ENCODE results near the gene U2AF1L4. TPM values are rescaled to one million over a fixed set of nuclear protein-coding genes. Genes with fewer than 3 reads are reported as not detected.
A peak's percentile ranks its signal among the peaks of the same experiment; 100 is the strongest.
"Not testable (repeated sequence)": the region's sequence is repeated elsewhere in the genome, so short reads cannot be mapped to it uniquely, and the experiment has no call there.

The U2AF1L4 gene
- total RNA-seq, 1 experiment from 2014 or later: 12.2 TPM

GRCh38 chr19:35727053-35727955, 17.9 kb downstream of the U2AF1L4 start:
- no peak for DNase-seq (ENCODE audit: low read depth)

GRCh38 chr19:35725216-35725861, 19.9 kb downstream of the U2AF1L4 start:
- no peak for DNase-seq (ENCODE audit: low read depth)

DNA sequence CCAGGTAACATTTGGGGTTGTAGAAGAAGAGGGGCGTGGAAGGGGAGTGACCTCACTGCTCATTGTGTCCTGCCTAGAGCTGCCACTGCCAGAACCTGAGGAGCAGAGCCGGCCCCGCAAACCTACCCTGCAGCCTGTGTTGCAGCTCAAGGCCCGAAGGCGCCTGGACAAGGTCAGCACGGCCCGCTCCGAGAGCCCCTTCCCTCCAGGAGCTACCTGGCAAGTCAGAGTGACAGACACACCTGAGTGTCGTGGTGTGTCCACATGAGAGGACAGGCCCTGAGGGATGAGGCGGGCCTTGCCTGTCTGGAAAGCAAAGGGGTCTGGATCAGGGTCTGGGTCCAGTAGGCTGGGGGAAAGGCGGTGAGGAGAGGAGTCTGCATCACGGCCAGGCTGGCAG, 20.7 kb downstream of the U2AF1L4 start:
- no peak for DNase-seq (ENCODE audit: low read depth)

- DNase-seq (ENCODE audit: low read depth): not testable (repeated sequence)
Measured at GRCh38 chr19:35724132-35724531, 21.1 kb downstream of the U2AF1L4 start.

DNA sequence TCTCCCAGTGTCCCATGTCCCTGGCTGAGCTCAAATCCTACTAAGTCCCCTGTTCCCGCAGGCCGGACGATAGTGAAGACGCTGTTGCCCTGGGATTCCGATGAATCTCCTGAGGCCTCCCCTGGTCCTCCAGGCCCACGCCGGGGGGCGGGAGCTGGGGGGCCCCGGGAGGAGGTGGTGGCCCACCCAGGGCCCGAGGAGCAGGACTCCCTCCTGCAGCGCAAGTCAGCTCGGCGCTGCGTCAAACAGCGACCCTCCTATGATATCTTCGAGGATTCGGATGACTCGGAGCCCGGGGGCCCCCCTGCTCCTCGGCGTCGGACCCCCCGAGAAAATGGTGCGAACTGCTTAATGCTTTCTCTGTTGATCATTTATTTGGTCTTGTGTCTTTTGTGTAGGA, 21.5 kb downstream of the U2AF1L4 start:
- no peak for DNase-seq (ENCODE audit: low read depth)

GRCh38 chr19:35722897-35723296, 22.3 kb downstream of the U2AF1L4 start:
- DNase-seq (ENCODE audit: low read depth): no peak

DNA sequence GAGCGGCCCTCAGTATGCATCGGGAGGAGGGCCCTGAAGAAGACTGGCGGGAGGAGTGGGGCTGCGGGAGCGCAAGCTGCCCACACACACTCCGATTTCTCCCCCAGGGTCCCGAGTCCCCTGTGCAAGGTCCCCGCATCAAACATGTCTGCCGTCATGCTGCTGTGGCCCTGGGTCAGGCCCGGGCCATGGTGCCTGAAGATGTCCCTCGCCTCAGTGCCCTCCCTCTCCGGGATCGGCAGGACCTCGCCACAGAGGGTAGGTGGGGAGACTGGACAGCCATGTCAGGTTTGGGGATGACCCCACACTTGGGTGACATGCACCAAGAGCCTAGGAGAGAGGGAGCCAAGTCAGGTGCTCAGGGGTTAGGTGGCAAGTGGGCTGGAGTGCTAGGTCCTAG, 22.8 kb downstream of the U2AF1L4 start:
- DNase-seq (ENCODE audit: low read depth): no peak

- DNase-seq (ENCODE audit: low read depth): no peak
Measured at GRCh38 chr19:35721374-35721773, 23.8 kb downstream of the U2AF1L4 start.

DNA sequence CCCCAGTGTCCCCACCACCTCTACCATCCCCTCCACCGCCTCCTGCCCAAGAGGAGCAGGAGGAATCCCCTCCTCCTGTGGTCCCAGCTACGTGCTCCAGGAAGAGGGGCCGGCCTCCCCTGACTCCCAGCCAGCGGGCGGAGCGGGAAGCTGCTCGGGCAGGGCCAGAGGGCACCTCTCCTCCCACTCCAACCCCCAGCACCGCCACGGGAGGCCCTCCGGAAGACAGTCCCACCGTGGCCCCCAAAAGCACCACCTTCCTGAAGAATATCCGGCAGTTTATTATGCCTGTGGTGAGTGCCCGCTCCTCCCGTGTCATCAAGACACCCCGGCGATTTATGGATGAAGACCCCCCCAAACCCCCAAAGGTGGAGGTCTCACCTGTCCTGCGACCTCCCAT, 24.6 kb downstream of the U2AF1L4 start:
- DNase-seq (ENCODE audit: low read depth): no peak

DNA sequence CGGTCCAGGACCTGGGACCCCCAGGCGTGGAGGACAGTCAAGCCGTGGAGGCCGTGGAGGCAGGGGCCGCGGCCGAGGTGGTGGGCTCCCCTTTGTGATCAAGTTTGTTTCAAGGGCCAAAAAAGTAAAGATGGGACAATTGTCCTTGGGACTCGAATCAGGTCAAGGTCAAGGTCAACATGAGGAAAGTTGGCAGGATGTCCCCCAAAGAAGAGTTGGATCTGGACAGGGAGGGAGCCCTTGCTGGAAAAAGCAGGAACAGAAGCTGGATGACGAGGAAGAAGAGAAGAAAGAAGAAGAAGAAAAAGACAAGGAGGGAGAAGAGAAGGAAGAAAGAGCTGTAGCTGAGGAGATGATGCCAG, 25.1 kb downstream of the U2AF1L4 start:
- DNase-seq (ENCODE audit: low read depth): no peak

- no peak for DNase-seq (ENCODE audit: low read depth)
Measured at GRCh38 chr19:35719402-35720162, 25.6 kb downstream of the U2AF1L4 start.

DNA sequence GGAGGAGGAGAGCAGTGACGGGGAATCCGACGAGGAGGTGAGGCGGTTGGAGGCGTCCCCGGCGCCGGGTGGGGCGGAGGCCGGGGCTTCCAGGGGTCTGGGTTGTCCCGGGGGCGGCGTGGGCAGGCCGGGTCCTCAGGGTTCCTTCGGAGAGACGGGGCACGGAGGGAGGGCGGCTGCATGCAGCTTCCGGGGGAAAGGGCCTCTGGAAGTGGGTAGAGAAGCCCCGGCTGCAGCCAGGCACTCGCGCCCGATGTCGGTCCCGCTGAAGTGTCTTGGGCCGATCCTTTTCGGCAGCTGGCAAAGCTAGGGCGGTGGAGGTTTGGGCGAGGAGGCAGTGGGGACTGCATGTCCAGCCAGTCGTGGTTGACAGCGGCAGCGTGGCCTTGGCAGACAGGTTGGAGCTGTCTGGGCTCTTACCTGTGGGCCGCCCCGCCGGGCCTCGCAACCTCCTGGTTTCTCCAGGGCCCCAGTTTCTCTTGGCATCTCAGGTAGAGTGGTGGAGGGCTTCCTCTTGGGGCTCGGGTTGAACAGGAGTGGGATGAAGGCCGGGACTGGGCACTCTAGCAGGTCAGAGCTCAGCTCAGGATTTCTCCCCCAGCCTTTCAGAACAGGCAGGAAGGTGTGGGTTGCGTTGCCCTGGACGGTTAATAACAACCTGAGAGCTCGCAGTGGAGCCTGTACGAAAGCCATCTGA, 26.7 kb downstream of the U2AF1L4 start:
- peak; percentile 12 for DNase-seq (ENCODE audit: low read depth)

- DNase-seq (ENCODE audit: low read depth): peak; percentile 93
Measured at GRCh38 chr19:35717665-35718344, 27.4 kb downstream of the U2AF1L4 start, which contains the start of gene KMT2B. Gene KMT2B, plus strand, starts transcription at chr19:35718003. Its CDS starts 16 bp downstream, at chr19:35718019.

DNA sequence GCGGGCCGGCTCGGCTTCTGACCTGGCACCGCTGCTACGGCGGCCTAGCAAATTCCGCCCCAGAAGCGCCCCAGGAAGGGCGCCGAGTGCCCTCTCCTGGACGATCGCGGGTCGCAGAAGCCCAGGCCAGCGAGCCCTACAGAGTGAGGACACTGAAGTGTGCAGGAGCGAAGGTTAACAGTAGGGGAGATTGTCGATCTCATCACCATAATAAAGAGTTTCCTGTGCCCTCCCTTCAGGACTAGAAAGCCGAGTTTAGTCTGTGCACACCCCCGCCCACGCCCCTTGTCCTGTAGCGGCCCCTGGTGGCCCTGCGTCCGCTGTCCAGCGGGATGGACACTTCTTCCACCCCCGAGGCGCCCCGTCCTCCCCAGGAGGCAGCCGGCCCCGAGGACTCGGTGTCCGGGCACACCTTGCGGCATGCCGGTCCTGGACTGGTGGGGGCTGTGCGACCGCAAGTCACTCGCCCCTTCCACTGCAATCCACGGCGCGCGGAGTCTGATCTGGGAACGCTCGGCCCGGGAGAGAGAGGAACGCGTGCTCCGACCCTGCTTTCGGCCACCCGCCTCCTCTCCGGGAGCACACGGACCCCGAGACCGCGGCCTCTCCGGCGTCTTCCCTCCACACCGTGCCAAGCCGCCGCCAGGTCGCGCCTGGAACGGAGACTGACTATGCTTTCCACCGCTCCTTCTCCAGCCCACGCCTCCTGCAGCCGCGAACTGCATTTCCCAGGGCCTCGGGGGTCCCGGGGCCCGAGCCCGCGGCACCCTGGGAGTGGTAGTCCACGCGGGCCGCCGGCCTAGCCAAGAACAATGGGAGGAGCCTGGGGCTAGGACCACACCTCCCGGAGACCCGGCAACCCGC, 28.2 kb downstream of the U2AF1L4 start:
- DNase-seq (ENCODE audit: low read depth): peak; percentile 84

GRCh38 chr19:35715981-35716800, 29.0 kb downstream of the U2AF1L4 start:
- DNase-seq (ENCODE audit: low read depth): no peak

GRCh38 chr19:35715355-35715809, 29.8 kb downstream of the U2AF1L4 start:
- no peak for DNase-seq (ENCODE audit: low read depth)

DNA sequence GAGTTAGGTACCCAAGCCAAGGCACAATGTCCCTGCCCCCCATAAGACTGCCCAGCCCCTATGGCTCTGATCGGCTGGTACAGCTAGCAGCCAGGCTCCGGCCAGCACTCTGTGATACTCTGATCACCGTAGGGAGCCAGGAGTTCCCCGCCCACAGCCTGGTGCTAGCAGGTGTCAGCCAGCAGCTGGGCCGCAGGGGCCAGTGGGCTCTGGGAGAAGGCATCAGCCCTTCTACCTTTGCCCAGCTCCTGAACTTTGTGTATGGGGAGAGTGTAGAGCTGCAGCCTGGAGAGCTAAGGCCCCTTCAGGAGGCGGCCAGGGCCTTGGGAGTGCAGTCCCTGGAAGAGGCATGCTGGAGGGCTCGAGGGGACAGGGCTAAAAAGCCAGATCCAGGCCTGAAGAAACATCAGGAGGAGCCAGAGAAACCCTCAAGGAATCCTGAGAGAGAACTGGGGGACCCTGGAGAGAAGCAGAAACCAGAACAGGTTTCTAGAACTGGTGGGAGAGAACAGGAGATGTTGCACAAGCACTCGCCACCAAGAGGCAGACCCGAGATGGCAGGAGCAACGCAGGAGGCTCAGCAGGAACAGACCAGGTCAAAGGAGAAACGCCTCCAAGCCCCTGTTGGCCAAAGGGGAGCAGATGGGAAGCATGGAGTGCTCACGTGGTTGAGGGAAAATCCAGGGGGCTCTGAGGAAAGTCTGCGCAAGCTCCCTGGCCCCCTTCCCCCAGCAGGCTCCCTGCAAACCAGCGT, 30.4 kb downstream of the U2AF1L4 start:
- no peak for DNase-seq (ENCODE audit: low read depth)

GRCh38 chr19:35713904-35714495, 31.2 kb downstream of the U2AF1L4 start:
- DNase-seq (ENCODE audit: low read depth): no peak

All from LHCN-M2 (cell line).